Activated CD4-positive, alpha-beta memory T cell treated with anti-CD3 and anti-CD28 coated beads for 36 hours (primary cell): Measurements from ENCODE around the gene U2AF1L4. TPM values are rescaled to one million over a fixed set of nuclear protein-coding genes. Genes with fewer than 3 reads are reported as not detected.

ENCODE experiments used
- CTCF ChIA-PET: fragments of 350-600 bp; sonication (Branson Sonifier 250); formaldehyde crosslinking; loops from one replicate; lab custom pipeline; 2021; ENCODE audit warnings: antibody characterized with exemption, inconsistent platforms; lab: Charles Lee
- POLR2A ChIA-PET: fragments of 350-600 bp; sonication (Branson Sonifier 250); formaldehyde crosslinking; loops from one replicate; lab custom pipeline; 2021; ENCODE audit warnings: antibody characterized with exemption; lab: Charles Lee
- DNase-seq: peaks from one replicate; pipeline ENCODE4 v3.0.0-alpha.2; 2020
- H3K27ac Mint-ChIP-seq: one replicate; pipeline ENCODE4 v1.8.0; 2021; ENCODE audit warnings: mixed read lengths
- H3K27me3 Mint-ChIP-seq: one replicate; pipeline ENCODE4 v1.8.0; 2021; ENCODE audit warnings: mixed read lengths
- H3K36me3 Mint-ChIP-seq: one replicate; pipeline ENCODE4 v1.8.0; 2021; ENCODE audit warnings: mixed read lengths
- H3K4me1 Mint-ChIP-seq: one replicate; pipeline ENCODE4 v1.8.0; 2021; ENCODE audit warnings: low read depth, mixed read lengths
- H3K4me3 Mint-ChIP-seq: one replicate; pipeline ENCODE4 v1.8.0; 2021; ENCODE audit warnings: mild to moderate bottlenecking, mixed read lengths
- H3K9me3 Mint-ChIP-seq: one replicate; pipeline ENCODE4 v1.8.0; 2021; ENCODE audit warnings: mixed read lengths
- intact Hi-C: fragments of 100-400 bp; cut with micrococcal nuclease; formaldehyde crosslinking; loops from one replicate; pipeline ENCODE4 v1.15.1; 2023
- total RNA-seq, 2 experiments: library from RNA; stranded (reverse); gene quantifications; one replicate each; pipeline ENCODE4 v1.2.3, GENCODE V29; 2021

The U2AF1L4 gene
- total RNA-seq, 2 experiments from 2014 or later, result 34.6 to 37.8 TPM

- DNase-seq, result no peak
- Mint-ChIP-seq H3K27me3 (peaks cover 1% of the 10 kb centered on the region), H3K4me1 (peaks cover 32% of the 10 kb centered on the region), H3K27ac (peak within 1 kb of the TSS; percentile 99), H3K9me3 (no peaks in the 10 kb centered on the region), H3K36me3 (peaks cover 65% of the 10 kb centered on the region), H3K4me3 (peak within 1 kb of the TSS; percentile 94)
- POLR2A ChIA-PET, result interaction anchor here (0.9 to 3.8 kb wide), 10 partner anchors 11 to 30 kb away, joined by 3 to 34 read pairs (median 7); partner anchors contain the start of genes IGFLR1, LIN37, PSENEN and U2AF1L4
- CTCF ChIA-PET, result interaction anchor here (1.0 to 1.4 kb wide), 5 partner anchors 21 to 102 kb away, joined by 3 to 12 read pairs (median 3); partner anchors contain the start of genes COX6B1 and LIN37
- intact Hi-C loops, result loop anchor here (1.0 to 10.0 kb wide), 11 partner anchors 22 to 497 kb away; partner anchors contain the start of genes FFAR1, LIN37, NFKBID and OVOL3
Measured at GRCh38 chr19:35717665-35718344, 27.4 kb downstream of the U2AF1L4 start, which contains the start of gene KMT2B. Gene KMT2B (plus strand): TSS chr19:35718003. CDS start chr19:35718019, 16 bp downstream.

DNA sequence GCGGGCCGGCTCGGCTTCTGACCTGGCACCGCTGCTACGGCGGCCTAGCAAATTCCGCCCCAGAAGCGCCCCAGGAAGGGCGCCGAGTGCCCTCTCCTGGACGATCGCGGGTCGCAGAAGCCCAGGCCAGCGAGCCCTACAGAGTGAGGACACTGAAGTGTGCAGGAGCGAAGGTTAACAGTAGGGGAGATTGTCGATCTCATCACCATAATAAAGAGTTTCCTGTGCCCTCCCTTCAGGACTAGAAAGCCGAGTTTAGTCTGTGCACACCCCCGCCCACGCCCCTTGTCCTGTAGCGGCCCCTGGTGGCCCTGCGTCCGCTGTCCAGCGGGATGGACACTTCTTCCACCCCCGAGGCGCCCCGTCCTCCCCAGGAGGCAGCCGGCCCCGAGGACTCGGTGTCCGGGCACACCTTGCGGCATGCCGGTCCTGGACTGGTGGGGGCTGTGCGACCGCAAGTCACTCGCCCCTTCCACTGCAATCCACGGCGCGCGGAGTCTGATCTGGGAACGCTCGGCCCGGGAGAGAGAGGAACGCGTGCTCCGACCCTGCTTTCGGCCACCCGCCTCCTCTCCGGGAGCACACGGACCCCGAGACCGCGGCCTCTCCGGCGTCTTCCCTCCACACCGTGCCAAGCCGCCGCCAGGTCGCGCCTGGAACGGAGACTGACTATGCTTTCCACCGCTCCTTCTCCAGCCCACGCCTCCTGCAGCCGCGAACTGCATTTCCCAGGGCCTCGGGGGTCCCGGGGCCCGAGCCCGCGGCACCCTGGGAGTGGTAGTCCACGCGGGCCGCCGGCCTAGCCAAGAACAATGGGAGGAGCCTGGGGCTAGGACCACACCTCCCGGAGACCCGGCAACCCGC is 28.2 kb downstream of the U2AF1L4 start:
- peaks cover 1% of the 10 kb centered on the region for H3K27me3 Mint-ChIP-seq
- DNase-seq, result peak; percentile 97
- H3K36me3 Mint-ChIP-seq, result peaks cover 60% of the 10 kb centered on the region
- intact Hi-C loops, result loop anchor here (1.0 to 10.0 kb wide), 11 partner anchors 23 to 498 kb away; partner anchors contain the start of genes FFAR1, LIN37, NFKBID and OVOL3
- no peaks in the 10 kb centered on the region for H3K9me3 Mint-ChIP-seq
- H3K27ac Mint-ChIP-seq, result peak overlapping the region; percentile 99
- CTCF ChIA-PET, result interaction anchor here (1.4 to 7.0 kb wide), 3 partner anchors 19 to 214 kb away, joined by 3 to 197 read pairs (median 4); partner anchors contain the start of genes LIN37 and ZBTB32
- peaks cover 39% of the 10 kb centered on the region for H3K4me1 Mint-ChIP-seq
- H3K4me3 Mint-ChIP-seq, result peak overlapping the region; percentile 91
- POLR2A ChIA-PET, result interaction anchor here (1.0 to 7.3 kb wide), 5 partner anchors 15 to 31 kb away, joined by 6 to 96 read pairs (median 13); partner anchors contain the start of genes LIN37, PSENEN and U2AF1L4

- DNase-seq, result peak; percentile 50
- Mint-ChIP-seq H3K27ac (peak overlapping the region; percentile 99), H3K36me3 (peaks cover 54% of the 10 kb centered on the region), H3K9me3 (no peaks in the 10 kb centered on the region), H3K4me3 (peak overlapping the region; percentile 91), H3K27me3 (peaks cover 1% of the 10 kb centered on the region), H3K4me1 (peaks cover 43% of the 10 kb centered on the region)
- CTCF ChIA-PET, result interaction anchor here (1.5 to 7.0 kb wide), 3 partner anchors 18 to 215 kb away, joined by 4 to 197 read pairs (median 4); partner anchors contain the start of genes LIN37 and ZBTB32
- POLR2A ChIA-PET, result interaction anchor here (6.3 to 7.3 kb wide), 2 partner anchors 14 to 19 kb away, joined by 64 to 96 read pairs; no protein-coding TSS in a partner anchor
- intact Hi-C loops, result loop anchor here (2.0 to 10.0 kb wide), 3 partner anchors 29 to 499 kb away; partner anchors contain the start of genes OVOL3, POLR2I, PSENEN and TBCB
Measured at GRCh38 chr19:35715981-35716800, 29.0 kb downstream of the U2AF1L4 start.

- intact Hi-C loops, result loop anchor here (10.0 kb wide), 2 partner anchors 399 to 499 kb away; partner anchors contain the start of genes OVOL3, POLR2I, TBCB and ZNF146
- peaks cover 1% of the 10 kb centered on the region for H3K27me3 Mint-ChIP-seq
- CTCF ChIA-PET, result interaction anchor here (1.5 to 7.0 kb wide), 3 partner anchors 17 to 216 kb away, joined by 4 to 197 read pairs (median 4); partner anchors contain the start of genes LIN37 and ZBTB32
- peak overlapping the region; percentile 91 for H3K4me3 Mint-ChIP-seq
- no peaks in the 10 kb centered on the region for H3K9me3 Mint-ChIP-seq
- DNase-seq, result peak; percentile 22
- peak overlapping the region; percentile 99 for H3K27ac Mint-ChIP-seq
- H3K36me3 Mint-ChIP-seq, result peaks cover 54% of the 10 kb centered on the region
- POLR2A ChIA-PET, result interaction anchor here (6.3 to 7.3 kb wide), 2 partner anchors 13 to 18 kb away, joined by 64 to 96 read pairs; no protein-coding TSS in a partner anchor
- H3K4me1 Mint-ChIP-seq, result peaks cover 51% of the 10 kb centered on the region
Measured at GRCh38 chr19:35715355-35715809, 29.8 kb downstream of the U2AF1L4 start.

DNA sequence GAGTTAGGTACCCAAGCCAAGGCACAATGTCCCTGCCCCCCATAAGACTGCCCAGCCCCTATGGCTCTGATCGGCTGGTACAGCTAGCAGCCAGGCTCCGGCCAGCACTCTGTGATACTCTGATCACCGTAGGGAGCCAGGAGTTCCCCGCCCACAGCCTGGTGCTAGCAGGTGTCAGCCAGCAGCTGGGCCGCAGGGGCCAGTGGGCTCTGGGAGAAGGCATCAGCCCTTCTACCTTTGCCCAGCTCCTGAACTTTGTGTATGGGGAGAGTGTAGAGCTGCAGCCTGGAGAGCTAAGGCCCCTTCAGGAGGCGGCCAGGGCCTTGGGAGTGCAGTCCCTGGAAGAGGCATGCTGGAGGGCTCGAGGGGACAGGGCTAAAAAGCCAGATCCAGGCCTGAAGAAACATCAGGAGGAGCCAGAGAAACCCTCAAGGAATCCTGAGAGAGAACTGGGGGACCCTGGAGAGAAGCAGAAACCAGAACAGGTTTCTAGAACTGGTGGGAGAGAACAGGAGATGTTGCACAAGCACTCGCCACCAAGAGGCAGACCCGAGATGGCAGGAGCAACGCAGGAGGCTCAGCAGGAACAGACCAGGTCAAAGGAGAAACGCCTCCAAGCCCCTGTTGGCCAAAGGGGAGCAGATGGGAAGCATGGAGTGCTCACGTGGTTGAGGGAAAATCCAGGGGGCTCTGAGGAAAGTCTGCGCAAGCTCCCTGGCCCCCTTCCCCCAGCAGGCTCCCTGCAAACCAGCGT is 30.4 kb downstream of the U2AF1L4 start:
- ChIA-PET CTCF (interaction anchor here (1.7 to 7.0 kb wide), 3 partner anchors 17 to 67 kb away, joined by 4 to 197 read pairs (median 5); partner anchors contain the start of genes COX6B1, LIN37 and ZBTB32), POLR2A (interaction anchor here (4.3 to 7.3 kb wide), 3 partner anchors 12 to 29 kb away, joined by 45 to 96 read pairs (median 64); partner anchors contain the start of genes IGFLR1, PSENEN and U2AF1L4)
- no peaks in the 10 kb centered on the region for H3K9me3 Mint-ChIP-seq
- DNase-seq, result peak; percentile 64
- H3K4me1 Mint-ChIP-seq, result peaks cover 54% of the 10 kb centered on the region
- peaks cover 52% of the 10 kb centered on the region for H3K36me3 Mint-ChIP-seq
- H3K4me3 Mint-ChIP-seq, result peak overlapping the region; percentile 91
- intact Hi-C loops, result loop anchor here (5.0 to 10.0 kb wide), 3 partner anchors 400 to 502 kb away; partner anchors contain the start of genes OVOL3, POLR2I, TBCB and ZNF146
- peak overlapping the region; percentile 99 for H3K27ac Mint-ChIP-seq
- H3K27me3 Mint-ChIP-seq, result peaks cover 1% of the 10 kb centered on the region

DNA sequence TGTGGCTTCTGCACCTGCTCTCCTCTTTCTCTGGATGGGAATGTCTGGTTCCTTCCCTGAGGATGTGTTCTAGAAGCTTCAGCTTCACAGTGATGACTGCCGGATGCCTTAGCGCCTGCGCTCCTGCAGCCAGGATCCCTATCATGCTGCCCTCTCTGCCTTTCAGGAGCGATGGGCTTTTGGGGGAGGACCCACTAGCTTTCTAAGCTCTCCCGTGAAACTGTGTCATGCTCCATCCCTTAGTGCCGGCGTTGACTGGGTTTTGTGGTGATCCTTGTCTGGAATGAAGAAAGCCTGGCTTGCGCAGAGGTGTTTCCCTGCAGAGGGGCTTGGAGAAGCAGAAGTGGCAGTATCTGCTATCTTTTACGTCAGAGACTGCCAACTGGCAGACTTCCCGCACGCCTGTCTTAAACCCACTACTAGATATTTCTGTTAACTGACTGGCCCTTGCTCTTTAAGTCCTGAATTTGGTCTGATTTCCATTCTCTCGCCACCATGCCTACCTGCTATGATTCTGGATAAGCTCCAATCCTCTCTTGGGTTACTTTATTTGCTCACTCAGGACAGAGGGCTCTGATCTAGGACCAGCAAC is 31.2 kb downstream of the U2AF1L4 start:
- peak overlapping the region; percentile 91 for H3K4me3 Mint-ChIP-seq
- H3K27me3 Mint-ChIP-seq, result peaks cover 1% of the 10 kb centered on the region
- peaks cover 51% of the 10 kb centered on the region for H3K4me1 Mint-ChIP-seq
- peaks cover 47% of the 10 kb centered on the region for H3K36me3 Mint-ChIP-seq
- POLR2A ChIA-PET, result interaction anchor here (1.3 to 7.3 kb wide), 5 partner anchors 12 to 101 kb away, joined by 3 to 96 read pairs (median 45); partner anchors contain the start of genes HAUS5, IGFLR1, PSENEN and U2AF1L4
- intact Hi-C loops, result loop anchor here (1.0 to 10.0 kb wide), 7 partner anchors 43 to 502 kb away; partner anchors contain the start of genes ARHGAP33, HSPB6, NFKBID and OVOL3
- no peaks in the 10 kb centered on the region for H3K9me3 Mint-ChIP-seq
- peak; percentile 16 for DNase-seq
- CTCF ChIA-PET, result interaction anchor here (1.9 to 7.0 kb wide), 2 partner anchors 16 to 66 kb away, joined by 5 to 197 read pairs; partner anchors contain the start of genes COX6B1 and ZBTB32
- peak overlapping the region; percentile 99 for H3K27ac Mint-ChIP-seq

GRCh38 chr19:35713506-35713850 is 31.7 kb downstream of the U2AF1L4 start:
- H3K27me3 Mint-ChIP-seq, result no peaks in the 10 kb centered on the region
- ChIA-PET CTCF (interaction anchor here (1.8 to 7.0 kb wide), 3 partner anchors 15 to 219 kb away, joined by 5 to 197 read pairs (median 5); partner anchors contain the start of genes COX6B1 and ZBTB32), POLR2A (interaction anchor here (0.6 to 7.3 kb wide), 9 partner anchors 11 to 101 kb away, joined by 3 to 96 read pairs (median 9); partner anchors contain the start of genes HAUS5, IGFLR1, LIN37 and PSENEN)
- DNase-seq, result no peak
- peak overlapping the region; percentile 99 for H3K27ac Mint-ChIP-seq
- H3K36me3 Mint-ChIP-seq, result peaks cover 43% of the 10 kb centered on the region
- peak overlapping the region; percentile 91 for H3K4me3 Mint-ChIP-seq
- no peaks in the 10 kb centered on the region for H3K9me3 Mint-ChIP-seq
- intact Hi-C loops, result loop anchor here (1.0 to 10.0 kb wide), 7 partner anchors 44 to 501 kb away; partner anchors contain the start of genes ARHGAP33, HSPB6, NFKBID and OVOL3
- H3K4me1 Mint-ChIP-seq, result peaks cover 49% of the 10 kb centered on the region

GRCh38 chr19:35712567-35713505 is 32.4 kb downstream of the U2AF1L4 start:
- H3K27ac Mint-ChIP-seq, result peak overlapping the region; percentile 99

More at GRCh38 chr19:35712567-35713505, 32.4 kb downstream of the U2AF1L4 start:
- H3K4me3 Mint-ChIP-seq, result peak overlapping the region; percentile 91
- H3K36me3 Mint-ChIP-seq, result peaks cover 42% of the 10 kb centered on the region
- ChIA-PET POLR2A (interaction anchor here (0.6 to 7.3 kb wide), 11 partner anchors 10 to 188 kb away, joined by 3 to 96 read pairs (median 5); partner anchors contain the start of genes COX6B1, HAUS5, IGFLR1 and LIN37), CTCF (interaction anchor here (1.8 to 7.0 kb wide), 5 partner anchors 15 to 219 kb away, joined by 5 to 197 read pairs (median 7); partner anchors contain the start of genes COX6B1, IGFLR1 and ZBTB32)
- no peaks in the 10 kb centered on the region for H3K27me3 Mint-ChIP-seq
- intact Hi-C loops, result loop anchor here (1.0 to 10.0 kb wide), 7 partner anchors 44 to 502 kb away; partner anchors contain the start of genes ARHGAP33, HSPB6, NFKBID and OVOL3
- H3K4me1 Mint-ChIP-seq, result peaks cover 49% of the 10 kb centered on the region
- no peaks in the 10 kb centered on the region for H3K9me3 Mint-ChIP-seq
- DNase-seq, result peak; percentile 90
